Fibroblast of upper back skin (primary cell): ENCODE results near the gene MT1A.

Source experiments
- DNase-seq: peaks from one replicate; pipeline ENCODE4 v3.0.0-alpha.2; 2013

The MT1A gene

DNA sequence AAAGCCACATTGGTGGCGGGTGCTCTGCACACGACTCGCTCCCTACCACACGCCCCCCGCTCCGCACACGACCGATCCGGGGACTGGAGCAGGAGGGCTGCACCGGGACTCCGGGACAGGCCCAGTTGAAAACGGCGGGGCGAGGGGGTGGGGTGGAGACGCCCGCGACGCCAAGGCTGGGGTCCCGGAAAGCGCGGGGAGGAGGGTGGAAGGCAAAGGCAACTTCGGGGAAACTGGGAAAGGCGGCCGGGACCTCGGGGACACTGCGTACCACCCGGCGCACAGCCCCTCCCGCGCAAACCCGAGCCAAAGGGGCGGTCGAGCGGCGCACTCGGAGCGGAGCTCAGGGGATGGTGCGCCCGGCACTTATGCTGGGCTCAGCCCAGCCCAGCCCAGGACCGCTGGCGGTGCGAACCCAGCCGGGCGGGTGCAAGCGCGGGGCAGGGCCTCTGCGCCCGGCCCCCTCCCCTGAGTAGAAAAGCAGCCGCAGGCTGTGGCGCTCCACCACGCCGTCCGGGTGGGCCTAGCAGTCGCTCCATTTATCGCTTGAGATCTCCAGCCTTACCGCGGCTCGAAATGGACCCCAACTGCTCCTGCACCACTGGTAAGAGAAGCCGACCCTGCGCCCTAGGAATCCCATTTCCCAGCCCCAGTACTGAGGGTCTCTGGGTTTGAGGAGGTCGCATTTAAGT is 6.2 kb upstream of the MT1A start, which contains the start of gene MT1M:
Gene MT1M (plus strand): TSS at position 504 of the 692 bp plus-strand sequence. CDS start 73 bp downstream, at position 577.
- no peak for DNase-seq

DNA sequence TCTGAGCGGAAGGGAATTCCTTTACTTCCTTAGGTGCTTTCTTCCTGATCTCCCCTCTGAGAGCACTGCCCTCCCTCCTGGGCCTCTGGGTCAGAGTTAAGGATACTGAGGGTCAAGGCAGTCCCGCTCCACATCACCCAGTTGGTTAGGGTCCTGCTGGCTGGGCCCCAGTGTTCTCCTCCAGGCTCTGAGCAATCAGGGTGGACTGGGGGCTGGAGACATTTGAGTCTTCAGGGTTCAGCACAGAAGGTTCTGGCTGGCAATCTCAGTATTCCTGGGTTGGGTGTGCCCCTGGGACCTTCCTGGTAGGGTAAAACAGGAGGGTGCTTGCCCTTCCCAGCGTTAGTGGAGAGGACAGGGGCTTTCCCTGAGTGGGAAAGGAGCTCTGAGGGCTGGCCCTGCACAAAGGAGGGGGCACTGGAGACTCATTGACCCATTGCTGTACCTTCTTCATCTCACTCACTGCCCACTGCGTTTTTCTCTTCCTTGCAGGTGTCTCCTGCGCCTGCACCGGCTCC is 5.6 kb upstream of the MT1A start:
- no peak for DNase-seq

DNA sequence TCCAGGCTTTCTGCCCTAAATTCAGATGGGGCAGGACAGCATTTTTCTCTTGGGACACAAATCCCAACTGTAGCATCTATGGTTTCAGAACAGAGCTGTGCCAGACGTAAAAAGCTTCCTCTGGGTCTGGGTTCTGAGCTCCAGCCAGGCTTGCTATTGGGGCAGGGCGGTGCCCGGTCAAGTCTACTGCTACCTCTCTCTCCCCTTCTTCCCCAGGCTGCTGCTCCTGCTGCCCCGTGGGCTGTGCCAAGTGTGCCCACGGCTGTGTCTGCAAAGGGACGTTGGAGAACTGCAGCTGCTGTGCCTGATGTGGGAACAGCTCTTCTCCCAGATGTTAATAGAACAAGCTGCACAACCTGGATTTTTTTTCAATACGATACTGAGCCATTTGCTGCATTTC is 4.9 kb upstream of the MT1A start:
- DNase-seq = no peak

DNA sequence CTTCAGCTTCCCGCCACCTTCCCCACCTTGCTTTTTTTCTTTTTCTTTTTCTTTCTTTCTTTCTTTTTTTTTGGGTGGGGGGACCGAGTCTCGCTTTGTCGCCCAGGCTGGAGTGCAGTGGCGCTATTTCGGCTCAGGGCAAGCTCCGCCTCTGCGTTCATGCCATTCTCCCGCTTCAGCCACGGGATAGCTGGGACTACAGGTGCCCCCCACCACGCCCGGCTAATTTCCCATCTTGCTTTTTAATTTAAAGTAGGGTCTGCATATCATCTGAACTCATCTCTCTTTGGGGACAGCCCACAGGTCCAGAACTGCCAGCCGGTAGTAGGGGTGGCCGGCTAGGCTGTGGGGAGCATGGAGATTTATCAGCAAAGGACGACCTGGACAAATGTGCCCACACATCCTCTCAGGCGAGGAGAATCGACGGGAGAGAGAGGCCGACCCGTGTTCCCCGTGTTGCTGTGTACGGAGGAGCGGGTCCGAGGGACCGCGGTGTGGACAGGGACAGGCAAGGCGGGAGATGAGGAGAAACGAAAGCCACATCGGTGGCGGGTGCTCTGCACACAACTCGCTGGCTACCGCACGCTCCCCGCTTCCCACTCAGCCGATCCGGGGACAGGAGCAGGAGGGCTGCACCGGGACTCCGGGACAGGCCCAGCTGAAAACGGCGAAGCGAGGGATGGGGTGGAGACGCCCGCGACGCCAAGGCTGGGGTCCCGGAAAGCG is 3.6 kb upstream of the MT1A start:
- no peak for DNase-seq

DNA sequence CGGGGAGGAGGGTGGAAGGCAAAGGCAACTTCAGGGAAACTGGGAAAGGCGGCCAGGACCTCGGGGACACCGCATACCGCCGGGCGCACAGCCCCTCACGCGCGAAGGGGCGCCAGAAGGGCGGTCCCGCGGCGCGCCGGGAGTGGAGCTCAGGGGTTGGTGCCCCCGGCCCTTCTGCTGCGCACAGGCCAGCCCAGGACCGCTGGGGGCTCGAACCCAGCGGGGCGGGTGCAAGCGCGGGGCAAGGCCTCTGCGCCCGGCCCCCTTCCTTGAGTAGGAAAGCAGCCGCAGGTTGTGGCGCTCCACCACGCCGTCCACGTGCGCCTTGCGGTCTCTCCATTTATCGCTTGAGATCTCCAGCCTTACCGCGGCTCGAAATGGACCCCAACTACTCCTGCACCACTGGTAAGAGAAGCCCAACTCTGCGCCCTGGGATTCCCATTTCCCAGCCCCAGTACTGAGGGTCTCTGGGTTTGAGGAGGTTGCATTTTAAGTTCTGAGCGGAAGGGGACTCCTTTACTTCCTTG is 3.0 kb upstream of the MT1A start:
- DNase-seq = no peak

DNA sequence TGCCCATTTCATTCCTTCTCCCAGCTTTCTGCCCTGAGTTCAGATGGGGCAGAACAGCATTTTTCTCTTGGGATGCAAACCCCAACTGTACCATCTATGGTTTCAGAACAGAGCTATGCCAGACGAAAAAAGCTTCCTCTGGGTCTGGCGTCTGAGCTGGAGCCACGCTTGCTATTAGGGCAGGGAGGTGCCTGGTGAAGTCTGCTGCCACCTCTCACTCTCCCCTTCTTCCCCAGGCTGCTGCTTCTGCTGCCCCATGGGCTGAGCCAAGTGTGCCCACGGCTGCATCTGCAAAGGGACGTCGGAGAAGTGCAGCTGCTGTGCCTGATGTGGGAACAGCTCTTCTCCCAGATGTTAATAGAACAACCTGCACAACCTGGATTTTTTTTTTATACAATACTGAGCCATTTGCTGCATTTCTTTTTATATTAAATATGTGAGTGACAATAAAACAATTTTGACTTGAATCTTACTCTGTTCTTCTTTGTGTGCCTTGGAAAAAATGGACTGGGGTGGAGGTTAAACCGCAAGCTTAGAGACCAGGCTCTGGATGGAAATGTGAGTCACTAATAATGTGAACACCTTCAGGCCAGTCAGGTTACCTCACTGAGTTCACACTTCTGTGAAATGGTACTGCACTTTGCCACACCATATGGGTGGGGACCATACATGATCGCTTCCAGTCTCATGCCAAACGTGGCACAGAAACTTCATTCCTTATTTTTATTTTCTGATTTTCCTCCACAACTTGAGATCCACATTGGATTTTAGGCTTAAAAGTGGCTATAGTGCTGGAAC is 1.7 kb upstream of the MT1A start:
- DNase-seq = no peak

DNA sequence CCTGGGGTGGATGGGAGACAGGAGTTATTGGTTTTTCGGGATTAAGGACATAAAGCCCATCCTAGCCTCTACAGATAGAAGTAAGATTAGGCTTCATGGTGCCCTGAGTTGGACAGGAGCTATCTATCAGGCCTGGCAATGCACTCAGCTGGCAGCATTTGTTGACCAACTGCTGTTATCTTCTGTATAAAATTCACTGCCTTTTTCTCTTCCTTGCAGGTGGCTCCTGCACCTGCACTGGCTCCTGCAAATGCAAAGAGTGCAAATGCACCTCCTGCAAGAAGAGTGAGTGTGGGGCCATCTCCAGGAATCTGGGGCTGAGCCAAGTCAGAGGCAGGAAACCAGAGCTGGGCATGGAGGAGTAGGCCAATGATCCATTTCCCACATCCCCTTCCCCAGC is 579 bp downstream of the MT1A start:
- DNase-seq = no peak

DNA sequence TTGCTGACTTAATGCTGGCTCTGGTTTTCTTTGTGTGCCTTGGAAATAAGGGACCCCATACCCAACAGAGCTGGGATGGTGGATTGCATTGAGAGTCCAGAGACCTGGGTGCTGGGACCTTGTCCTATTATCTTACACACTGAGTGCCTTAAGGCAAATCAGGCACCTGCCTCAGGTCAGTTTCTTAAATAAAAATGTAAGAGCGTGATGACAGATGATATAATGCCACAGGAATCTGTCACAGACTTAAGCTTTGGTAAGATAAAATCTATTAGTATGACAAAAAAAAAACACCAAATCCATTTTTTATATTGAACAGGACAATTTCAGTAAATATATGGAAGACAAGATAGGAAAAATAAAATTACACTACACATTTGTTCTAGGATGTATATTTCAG is 1.6 kb downstream of the MT1A start:
- DNase-seq = no peak

DNA sequence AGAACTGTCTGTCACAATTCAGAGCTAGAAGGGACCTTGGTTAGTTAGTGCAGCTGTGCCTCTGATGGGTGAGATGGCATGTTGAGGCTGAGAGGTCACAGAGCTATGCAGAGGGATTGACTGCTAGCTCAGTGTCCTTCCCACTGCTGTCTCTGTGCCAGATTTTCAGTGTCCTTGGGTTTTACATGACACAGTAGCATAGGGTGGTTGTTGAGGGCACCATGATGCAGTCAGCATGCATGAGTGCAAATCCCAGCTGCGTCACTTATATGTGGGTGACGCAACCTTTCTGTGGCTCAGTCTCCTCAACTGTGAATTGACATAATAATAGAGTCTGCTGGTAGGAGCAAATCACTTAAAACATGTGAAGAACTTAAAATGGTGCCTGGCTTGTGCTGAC is 2.7 kb downstream of the MT1A start:
- DNase-seq = no peak

DNA sequence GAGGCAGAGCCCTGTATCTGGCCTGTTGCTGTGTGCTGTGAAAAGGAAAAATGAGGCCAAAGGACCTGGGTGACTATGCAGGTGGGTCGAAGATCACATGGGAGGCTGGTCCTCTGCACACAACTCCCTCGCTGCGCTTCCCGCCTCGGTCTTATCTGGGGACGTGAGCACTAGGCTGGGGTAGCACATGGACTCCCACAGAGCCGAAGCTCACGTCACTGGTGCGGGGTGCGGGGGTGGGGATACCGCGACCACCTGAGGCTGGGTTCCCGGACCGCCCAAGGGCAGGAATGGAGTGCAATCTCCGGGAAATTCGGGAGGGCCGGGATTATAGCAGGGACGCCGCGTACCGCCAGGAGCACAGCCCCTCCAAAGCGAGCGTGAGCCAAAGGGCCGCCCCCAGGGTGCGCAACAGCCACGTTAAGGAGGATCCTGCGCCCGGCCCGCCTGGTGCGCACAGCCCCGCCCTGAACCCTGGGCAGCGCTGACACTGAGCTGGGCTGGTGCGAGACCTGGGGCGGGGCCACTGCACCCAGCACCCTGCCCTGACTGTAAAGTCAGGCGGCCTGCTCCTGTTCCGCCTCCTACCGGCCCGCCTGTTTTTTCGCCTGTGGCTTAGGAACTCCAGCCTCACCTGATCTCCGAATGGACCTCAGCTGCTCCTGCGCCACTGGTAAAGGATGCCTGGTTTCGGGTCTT is 4.8 kb downstream of the MT1A start:
- DNase-seq = no peak

DNA sequence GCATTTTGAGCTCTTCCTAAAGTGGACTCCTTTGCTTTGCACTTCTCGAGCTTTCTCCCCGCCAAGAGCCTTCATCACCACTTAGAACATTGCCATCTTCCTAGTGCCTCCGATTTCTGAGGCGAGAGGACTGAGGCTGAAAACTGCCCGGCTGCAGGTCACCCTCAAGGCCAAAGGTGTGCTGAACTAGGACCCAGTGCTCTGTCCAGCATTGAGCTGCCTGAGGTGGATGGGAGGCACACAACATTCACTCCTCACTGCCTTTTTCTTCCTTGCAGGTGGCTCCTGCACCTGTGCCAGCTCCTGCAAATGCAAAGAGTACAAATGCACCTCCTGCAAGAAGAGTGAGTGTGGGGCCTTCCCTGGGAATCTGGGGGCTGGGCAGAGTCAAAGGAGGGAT is 5.4 kb downstream of the MT1A start:
- no peak for DNase-seq

DNA sequence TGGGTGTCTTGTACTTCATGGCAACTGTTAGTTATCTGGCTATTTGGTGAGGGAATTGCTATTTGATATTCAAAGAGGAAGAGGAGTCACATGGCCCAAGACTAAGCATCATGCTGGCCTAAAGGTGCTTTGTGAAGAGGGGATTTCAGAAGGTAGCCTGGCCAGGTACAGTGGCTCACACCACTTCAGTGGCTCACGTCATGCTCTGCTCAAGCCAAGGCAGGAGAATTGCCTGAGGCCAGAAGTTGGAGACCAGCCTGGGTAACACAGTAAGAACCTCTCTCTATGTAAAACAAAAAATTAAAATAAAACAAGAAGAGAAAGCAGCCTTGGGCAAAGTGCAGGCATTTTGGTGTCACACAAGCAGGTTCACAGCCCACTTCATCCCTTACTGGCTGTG is 6.8 kb downstream of the MT1A start:
- DNase-seq = no peak

DNA sequence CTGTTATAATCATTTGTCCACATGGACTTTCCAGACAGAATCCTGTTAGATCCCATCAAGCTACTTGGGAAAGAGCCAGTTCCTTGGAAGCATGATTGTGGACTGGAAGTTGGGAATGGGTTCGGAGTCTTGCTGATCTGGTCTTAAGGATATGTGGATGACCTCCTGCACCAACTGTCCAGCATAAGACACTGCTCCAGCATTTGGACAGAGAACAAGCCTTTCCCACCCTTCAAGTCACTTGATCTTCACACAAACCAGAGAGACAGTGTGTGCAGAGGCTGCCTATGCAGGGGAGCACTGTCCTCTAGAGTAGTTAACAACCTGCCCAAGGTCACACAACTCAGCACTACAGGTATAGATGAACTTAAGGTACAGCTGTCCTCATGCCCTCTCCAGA is 7.4 kb downstream of the MT1A start:
- no peak for DNase-seq

DNA sequence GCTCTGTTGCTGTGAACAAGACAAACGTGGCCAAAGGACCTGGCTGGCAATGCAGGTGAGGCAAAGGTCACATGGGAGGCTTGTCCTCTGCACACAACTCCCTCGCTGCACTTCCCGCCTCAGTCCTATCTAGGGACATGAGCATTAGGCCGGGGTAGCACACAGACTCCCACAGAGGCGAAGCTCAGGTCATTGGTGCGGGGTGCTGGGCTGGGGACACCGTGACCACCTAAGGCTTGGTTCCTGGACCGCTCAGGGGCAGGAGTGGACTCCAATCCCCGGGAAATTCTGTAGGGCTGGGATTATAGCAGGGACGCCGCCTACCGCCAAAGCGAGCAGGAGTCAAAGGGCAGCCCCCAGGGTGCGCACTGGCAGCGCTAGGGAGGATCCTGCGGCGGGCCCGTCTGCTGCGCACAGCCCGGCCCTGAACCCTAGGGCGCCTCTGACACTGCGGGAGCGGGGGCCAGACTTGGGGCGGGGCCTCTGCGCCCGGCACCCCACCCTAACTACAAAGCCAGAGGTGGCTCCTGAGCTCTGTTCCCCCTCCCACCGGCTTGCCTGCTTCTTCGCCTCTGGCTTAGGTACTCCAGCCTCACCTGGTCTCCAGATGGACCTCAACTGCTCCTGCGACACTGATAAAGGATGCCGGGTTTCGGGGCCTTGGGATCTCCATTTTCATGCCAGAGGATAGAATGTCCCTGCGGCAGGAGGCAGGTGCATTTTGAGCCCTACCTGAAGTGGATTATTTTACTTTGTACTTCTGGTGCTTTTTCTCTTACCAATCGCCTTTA is 9.4 kb downstream of the MT1A start:
- no peak for DNase-seq

DNA sequence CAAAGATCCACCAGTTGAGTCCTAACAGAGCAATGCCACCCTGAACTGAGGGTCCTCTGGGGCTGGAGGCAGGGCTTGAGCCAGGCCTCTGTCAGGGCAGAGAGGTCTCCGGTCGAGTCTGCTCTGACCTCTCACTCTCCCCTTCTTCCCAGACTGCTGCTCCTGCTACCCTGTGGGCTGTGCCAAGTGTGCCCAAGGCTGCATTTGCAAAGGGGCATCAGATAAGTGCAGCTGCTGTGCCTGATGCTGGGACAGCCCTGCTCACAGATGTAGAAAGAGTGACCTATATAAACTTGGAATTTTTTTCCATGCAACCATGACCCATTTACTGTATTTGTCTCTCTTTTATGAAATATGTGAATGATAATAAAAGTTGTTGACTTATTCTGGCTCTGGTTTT is 10.8 kb downstream of the MT1A start:
- DNase-seq = no peak

DNA sequence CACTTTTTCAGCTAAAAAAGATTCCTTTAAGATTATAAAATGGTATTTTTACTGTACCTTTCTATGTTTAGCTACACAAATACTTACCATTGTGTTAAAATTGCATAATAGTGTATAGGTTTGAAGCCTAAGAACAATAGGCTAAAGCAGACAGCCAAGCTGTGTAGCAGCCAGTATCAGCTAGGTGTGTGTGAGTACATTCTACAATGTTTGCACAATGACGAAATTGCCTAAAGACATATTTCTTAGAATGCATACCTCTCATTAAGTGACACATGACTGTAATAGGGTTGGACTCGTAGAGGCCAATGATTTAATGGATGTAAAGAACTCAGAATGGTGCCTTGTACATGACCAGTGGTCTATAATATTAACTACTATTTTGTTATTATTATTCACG is 11.4 kb downstream of the MT1A start:
- no peak for DNase-seq

DNA sequence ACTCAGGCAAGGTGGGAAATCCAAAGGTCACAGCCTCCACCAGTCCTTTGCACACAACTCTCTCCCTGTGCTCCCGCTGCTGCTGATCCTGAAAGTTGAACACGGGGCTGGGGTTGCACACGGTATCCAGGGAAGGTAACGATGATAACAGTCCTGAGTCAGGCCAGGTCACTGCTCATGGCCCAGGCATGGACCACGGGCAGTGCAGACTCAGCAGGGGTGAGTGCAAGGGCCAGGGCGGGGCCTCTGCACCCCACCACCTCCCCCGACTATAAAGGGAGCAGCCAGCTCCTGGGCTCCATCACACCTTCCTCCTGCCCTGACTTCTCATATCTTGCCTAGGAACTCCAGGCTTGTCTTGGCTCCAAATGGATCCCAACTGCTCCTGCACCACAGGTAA is 13.1 kb downstream of the MT1A start, which contains the start of gene MT1B:
Gene MT1B (plus strand): TSS at position 301 of the 400 bp plus-strand sequence. CDS start 68 bp downstream, at position 369.
- DNase-seq = no peak

DNA sequence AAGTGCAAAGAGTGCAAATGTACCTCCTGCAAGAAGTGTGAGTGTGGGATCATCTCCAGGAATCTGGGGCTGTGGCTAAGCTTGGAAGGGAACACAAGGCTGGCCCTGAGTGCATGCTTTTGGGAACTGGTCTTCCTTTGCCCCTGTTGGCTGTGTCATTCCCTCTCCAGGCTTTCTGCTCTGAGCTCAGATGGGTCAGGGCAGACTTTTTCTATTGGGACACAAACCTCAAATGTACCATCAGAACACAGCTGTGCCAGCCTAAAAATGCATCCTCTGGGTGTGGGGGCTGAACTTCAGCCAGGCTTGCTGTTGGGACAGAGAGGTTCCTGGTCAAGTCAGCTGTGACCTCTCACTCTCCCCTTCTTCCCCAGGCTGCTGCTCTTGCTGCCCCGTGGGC is 14.1 kb downstream of the MT1A start:
- no peak for DNase-seq

DNA sequence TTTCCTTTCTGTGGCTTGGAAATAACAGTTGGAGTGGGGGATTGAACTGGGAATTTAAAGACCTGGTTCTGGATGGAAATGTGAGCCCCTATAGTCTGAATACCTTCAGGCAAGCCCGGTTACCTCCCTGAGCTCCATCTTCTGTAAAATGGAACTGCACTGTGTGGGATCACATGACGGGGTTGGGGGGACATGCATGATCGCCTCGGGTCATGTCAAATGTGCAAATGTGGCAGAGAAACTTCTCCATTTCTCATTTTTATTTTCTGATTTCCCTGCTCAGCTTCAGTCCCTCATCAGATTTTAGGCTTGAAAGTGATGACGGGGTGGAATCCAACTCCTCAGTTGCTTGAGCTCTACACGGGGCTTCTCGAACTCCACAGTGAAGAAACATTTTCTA is 14.8 kb downstream of the MT1A start:
- DNase-seq = no peak

DNA sequence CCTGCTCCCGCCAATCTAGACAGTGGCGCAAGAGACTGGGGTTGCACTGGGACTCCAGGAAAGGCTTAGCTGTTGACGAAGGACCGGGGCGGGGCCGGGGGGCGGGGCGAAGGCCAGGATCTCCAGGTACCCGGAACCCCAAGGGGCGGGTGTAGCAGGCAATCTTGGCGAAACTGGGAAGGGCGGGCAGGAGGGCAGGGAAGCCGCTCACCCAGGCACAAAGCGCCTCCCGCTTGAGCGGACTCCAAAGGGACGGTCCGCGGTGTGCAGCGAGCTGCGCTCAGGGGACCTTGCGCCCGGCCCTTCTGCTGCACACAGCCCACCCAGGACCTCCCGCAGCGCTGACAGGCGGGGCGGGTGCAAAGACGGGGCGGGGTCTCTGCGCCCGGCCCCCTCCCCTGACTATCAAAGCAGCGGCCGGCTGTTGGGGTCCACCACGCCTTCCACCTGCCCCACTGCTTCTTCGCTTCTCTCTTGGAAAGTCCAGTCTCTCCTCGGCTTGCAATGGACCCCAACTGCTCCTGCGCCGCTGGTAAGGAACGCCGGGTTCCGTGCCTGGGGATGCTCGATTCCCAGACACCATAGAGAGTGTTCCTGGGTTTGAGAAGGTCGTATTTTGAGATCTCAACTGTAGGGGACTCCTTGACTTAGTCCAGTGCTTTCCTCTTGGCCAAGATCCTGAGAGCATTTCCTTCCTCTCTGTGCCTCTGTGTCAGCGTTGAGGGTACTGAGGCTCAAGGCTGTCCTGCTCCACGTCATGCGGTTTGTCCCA is 19.3 kb downstream of the MT1A start, which contains the start of gene MT1F:
Gene MT1F (plus strand): TSS at position 405 of the 772 bp plus-strand sequence. CDS start 100 bp downstream, at position 505.
- no peak for DNase-seq
